Natural killer cell (primary cell): ENCODE data around the gene TLX1. TPM values are rescaled to one million over a fixed set of nuclear protein-coding genes. Genes with fewer than 3 reads are reported as not detected.

Experiments used
- ATAC-seq, 3 donors: fragments of 150-1000 bp in 2 of 3; fragments of 200-7000 bp in 1 of 3; cut with Tn5 transposase; 1 replicate in 1 of 3; 2 replicates in 2 of 3; pipeline ENCODE4 v1.10.0; 2021; ENCODE audit warnings: mild to moderate bottlenecking in 2 of 3, moderate library complexity in 2 of 3
- DNase-seq, 2 donors: peaks; one replicate each; pipeline versions ENCODE4 v3.0.0 to v3.0.0-alpha.2; 2013 to 2021; ENCODE audit warnings: mixed read lengths in 1 of 2
- H3K27ac ChIP-seq: one replicate; pipeline ENCODE4 v1.5.1; 2013; ENCODE audit warnings: mild to moderate bottlenecking, low read length
- H3K27me3 ChIP-seq: one replicate; pipeline ENCODE4 v1.6.1; 2013; ENCODE audit warnings: low read length; ENCODE audit not compliant: control insufficient read depth, insufficient read depth
- H3K36me3 ChIP-seq: one replicate; pipeline ENCODE4 v1.6.1; 2013; ENCODE audit warnings: low read length; ENCODE audit not compliant: control insufficient read depth, insufficient read depth
- H3K4me1 ChIP-seq: one replicate; pipeline ENCODE4 v1.6.1; 2013; ENCODE audit warnings: low read length; ENCODE audit not compliant: control insufficient read depth, insufficient read depth
- H3K4me3 ChIP-seq: one replicate; pipeline ENCODE4 v1.5.1; 2013; ENCODE audit warnings: low read length
- H3K9me3 ChIP-seq: one replicate; pipeline ENCODE4 v1.6.1; 2013; ENCODE audit warnings: low read length; ENCODE audit not compliant: control insufficient read depth, insufficient read depth
- H3K27ac Mint-ChIP-seq, 2 donors: one replicate each; pipeline ENCODE4 v1.8.0; 2022; ENCODE audit warnings: mild to moderate bottlenecking in 2 of 2, mixed read lengths in 2 of 2, moderate library complexity in 1 of 2
- H3K27me3 Mint-ChIP-seq, 2 donors: one replicate each; pipeline ENCODE4 v1.8.0; 2022; ENCODE audit warnings: low read depth in 2 of 2, mixed read lengths in 2 of 2
- H3K36me3 Mint-ChIP-seq: one replicate; pipeline ENCODE4 v1.8.0; 2022; ENCODE audit warnings: mixed read lengths
- H3K4me1 Mint-ChIP-seq, 2 donors: one replicate each; pipeline ENCODE4 v1.8.0; 2022; ENCODE audit warnings: mixed read lengths in 2 of 2
- H3K4me3 Mint-ChIP-seq: one replicate; pipeline ENCODE4 v1.8.0; 2022; ENCODE audit warnings: mild to moderate bottlenecking, moderate library complexity, mixed read lengths
- H3K9me3 Mint-ChIP-seq, 2 donors: one replicate each; pipeline ENCODE4 v1.8.0; 2022; ENCODE audit warnings: mixed read lengths in 2 of 2
- CTCF ChIP-seq: fragments of 200-600 bp; IDR thresholded peaks from one replicate; pipeline ENCODE4 v1.8.0; 2022; ENCODE audit warnings: antibody characterized with exemption
- WGBS: methylation state at CpG from one replicate; pipeline ENCODE4 v1.1.7; 2013; ENCODE audit warnings: missing lambda C conversion rate; ENCODE audit not compliant: insufficient coverage; 5-methylcytosine and 5-hydroxymethylcytosine counted together
- intact Hi-C: fragments of 100-400 bp; cut with micrococcal nuclease; formaldehyde crosslinking; loops from one replicate; pipeline ENCODE4 v1.14.2; 2022
- total RNA-seq, 4 donors: library from RNA; stranded (reverse); fragments of 120-200 nt in 1 of 4; gene quantifications; one replicate each; pipeline versions ENCODE4 v1.2.3 to v1.2.4, GENCODE V29; 2013 to 2022

Gene TLX1
- total RNA-seq, 3 donors from 2014 or later (not counting 1 experiment from before 2014, with no cell fraction given): not detected

GRCh38 chr10:101157756-101158458 lies 26.8 kb downstream of the TLX1 start:
- H3K9me3 ChIP-seq: no peaks in the 10 kb centered on the region
- no peaks in the 10 kb centered on the region for H3K36me3 Mint-ChIP-seq
- WGBS: 60% methylated on average over 6 of the region's 6 CpGs
- H3K4me3 Mint-ChIP-seq: no peak overlapping the region
- peaks cover 7% of the 10 kb centered on the region for H3K4me1 ChIP-seq
- no peak overlapping the region for H3K27ac ChIP-seq
- intact Hi-C loops: no loop called here
- DNase-seq (no peak), ATAC-seq (no peak)
- H3K9me3 Mint-ChIP-seq: no peaks in the 10 kb centered on the region
- H3K4me1 Mint-ChIP-seq: peaks cover 12% of the 10 kb centered on the region in 2 donors
- no peak overlapping the region for H3K27ac Mint-ChIP-seq
- H3K36me3 ChIP-seq: no peaks in the 10 kb centered on the region
- no peak for TF ChIP-seq CTCF
- peaks cover 13% of the 10 kb centered on the region for H3K27me3 ChIP-seq
- H3K27me3 Mint-ChIP-seq: peaks cover 40 to 52% of the 10 kb centered on the region in 2 donors
- no peak overlapping the region for H3K4me3 ChIP-seq

DNA sequence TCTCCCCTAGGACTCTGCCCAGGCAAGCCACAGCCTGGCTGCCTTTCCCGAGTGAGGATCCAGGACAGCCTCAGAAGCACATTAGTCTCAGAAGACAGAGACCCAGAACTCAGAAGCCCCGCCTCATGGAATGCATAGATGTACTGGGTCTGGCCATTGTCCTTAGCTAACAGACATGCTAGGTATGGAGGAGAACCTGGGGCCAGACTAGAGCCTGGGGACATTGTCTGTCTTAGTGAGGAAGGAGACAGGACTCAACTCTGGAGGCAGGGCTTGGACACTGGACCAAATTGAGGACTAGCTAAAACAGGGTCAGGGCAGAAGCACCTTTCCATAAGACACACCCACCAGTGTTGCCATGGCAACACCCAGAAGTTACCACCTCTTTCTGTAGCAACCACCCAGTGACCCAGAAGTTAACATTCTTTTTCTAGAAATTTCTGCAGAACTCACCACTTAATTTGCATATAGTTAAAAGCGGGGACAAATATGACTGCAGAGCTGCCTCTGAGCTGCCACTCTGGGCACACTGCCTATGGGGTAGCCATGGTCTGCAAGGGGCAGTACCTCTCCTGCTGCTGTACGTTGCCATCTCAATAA lies 27.5 kb downstream of the TLX1 start:
- H3K27me3 ChIP-seq: peaks cover 13% of the 10 kb centered on the region
- H3K4me3 ChIP-seq: no peak overlapping the region
- ATAC-seq: no peak
- Mint-ChIP-seq H3K9me3 (no peaks in the 10 kb centered on the region), H3K27ac (no peak overlapping the region), H3K36me3 (no peaks in the 10 kb centered on the region), H3K4me1 (peaks cover 12% of the 10 kb centered on the region in 2 donors), H3K27me3 (peaks cover 40 to 54% of the 10 kb centered on the region in 2 donors), H3K4me3 (no peak overlapping the region)
- no peak overlapping the region for H3K27ac ChIP-seq
- TF ChIP-seq CTCF: no peak
- DNase-seq: no peak
- H3K9me3 ChIP-seq: no peaks in the 10 kb centered on the region
- peaks cover 7% of the 10 kb centered on the region for H3K4me1 ChIP-seq
- H3K36me3 ChIP-seq: no peaks in the 10 kb centered on the region
- intact Hi-C loops: no loop called here
- 62% methylated on average over 4 of the region's 4 CpGs for WGBS

DNA sequence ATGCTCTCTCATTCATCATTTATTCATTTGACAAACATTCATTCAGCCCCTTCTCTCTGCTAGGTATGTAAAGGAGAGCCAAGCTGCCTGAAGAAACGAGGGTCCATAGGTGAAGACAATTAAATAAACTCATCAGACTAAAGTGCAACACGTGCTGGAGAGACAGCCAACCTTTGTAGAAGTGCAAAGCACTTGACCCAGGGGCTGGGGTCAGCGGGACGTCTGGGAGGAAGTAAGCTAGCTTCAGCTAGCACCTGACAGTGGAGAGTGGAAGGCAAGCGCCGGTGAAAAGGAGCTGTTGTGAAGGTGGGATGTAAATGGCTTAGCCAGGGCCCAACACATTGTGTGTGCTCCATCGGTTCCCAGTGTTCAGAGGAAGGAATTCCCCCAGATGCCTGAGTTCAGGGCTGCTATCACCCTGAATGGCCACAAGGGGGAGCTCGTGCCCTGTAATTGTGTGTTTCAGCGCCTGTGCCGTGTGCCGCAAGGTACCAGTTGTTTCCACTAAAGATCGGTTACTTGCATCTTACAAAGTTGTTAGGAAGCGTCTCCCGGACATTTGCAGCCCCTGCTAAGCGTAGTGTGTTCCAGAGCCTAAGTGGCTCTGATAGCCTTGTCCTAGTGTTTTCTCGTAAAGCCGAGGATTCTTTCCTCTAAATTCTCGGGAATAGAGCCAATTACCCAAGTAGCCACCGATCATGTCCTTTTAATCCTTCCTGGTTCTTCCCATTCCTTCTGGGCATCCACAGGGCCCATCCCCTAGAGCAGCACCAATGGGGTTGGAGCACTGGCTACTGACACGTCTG lies 30.6 kb downstream of the TLX1 start:
- peaks cover 7% of the 10 kb centered on the region for H3K4me1 ChIP-seq
- peak; percentile 87 to 98 (median 98) for ATAC-seq
- Mint-ChIP-seq H3K27ac (no peak overlapping the region), H3K36me3 (no peaks in the 10 kb centered on the region), H3K27me3 (peaks cover 31 to 66% of the 10 kb centered on the region in 2 donors), H3K9me3 (no peaks in the 10 kb centered on the region), H3K4me1 (peaks cover 18 to 20% of the 10 kb centered on the region in 2 donors), H3K4me3 (no peak overlapping the region)
- 8% methylated on average over 20 of the region's 20 CpGs for WGBS
- no peak overlapping the region for H3K4me3 ChIP-seq
- H3K27me3 ChIP-seq: peaks cover 21% of the 10 kb centered on the region
- DNase-seq: peak; percentile 59 to 90
- peak; percentile 96 for TF ChIP-seq CTCF
- H3K9me3 ChIP-seq: no peaks in the 10 kb centered on the region
- H3K36me3 ChIP-seq: no peaks in the 10 kb centered on the region
- no peak overlapping the region for H3K27ac ChIP-seq
- intact Hi-C loops: loop anchor here (1.0 kb wide), 1 partner anchor 409 kb away; no protein-coding TSS in a partner anchor
